Myocyte (in vitro differentiated cells): ENCODE data around the gene NOP53. TPM values are rescaled to one million over a fixed set of nuclear protein-coding genes. Genes with fewer than 3 reads are reported as not detected.
"Not testable (repeated sequence)": the region's sequence is repeated elsewhere in the genome, so short reads cannot be mapped to it uniquely, and the experiment has no call there.

Source experiments
- DNase-seq: peaks from one replicate; pipeline ENCODE4 v3.0.0-alpha.2; 2012; ENCODE audit warnings: low read depth
- total RNA-seq: library from RNA; depleted of rRNA; stranded (reverse); fragments of >200 nt; gene quantifications from 2 replicates; pipeline ENCODE4 v1.2.3, GENCODE V29; 2014

NOP53 gene
- total RNA-seq, 1 donor from 2014 or later = 101 TPM

DNA sequence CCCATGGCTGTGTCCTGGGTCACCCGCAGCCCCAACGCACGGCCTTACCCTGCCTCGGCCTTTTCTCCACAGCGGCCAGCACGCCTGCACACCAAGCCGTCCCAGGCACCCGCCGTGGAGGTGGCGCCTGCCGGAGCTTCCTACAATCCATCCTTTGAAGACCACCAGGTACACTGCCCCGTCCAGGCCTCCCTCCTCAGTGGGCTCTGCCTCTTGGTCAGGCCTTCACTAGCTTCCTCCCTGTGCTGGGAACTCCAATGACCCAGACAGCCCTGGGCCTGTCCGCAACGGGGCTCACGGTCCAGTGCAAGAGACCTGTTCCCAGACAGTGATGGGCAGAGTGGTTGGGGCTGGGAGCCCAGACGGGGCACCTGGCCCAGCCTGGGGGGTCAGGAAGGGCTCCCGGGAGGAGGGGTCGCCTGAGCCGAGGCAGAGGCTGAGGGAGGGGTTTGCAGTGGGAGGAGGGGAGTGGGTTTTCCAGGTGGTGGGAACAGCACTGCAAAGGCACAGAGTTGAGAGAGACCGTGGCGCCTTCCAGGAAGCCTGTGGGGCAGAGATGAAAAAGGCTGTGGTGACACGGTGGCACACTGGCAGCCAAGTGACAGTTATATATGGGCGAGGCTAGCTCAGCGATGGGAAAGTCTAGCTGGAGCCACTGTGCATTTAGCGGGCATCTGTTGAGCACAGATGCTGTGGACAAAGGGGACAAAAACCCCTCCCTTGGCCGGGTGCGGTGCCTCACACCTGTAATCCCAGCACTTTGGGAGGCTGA is 7.3 kb downstream of the NOP53 start:
- DNase-seq = no peak

GRCh38 chr19:47754206-47755064 is 9.1 kb downstream of the NOP53 start:
- DNase-seq = no peak

GRCh38 chr19:47755065-47755761 is 9.9 kb downstream of the NOP53 start:
- no peak for DNase-seq

- no peak for DNase-seq
Observed at GRCh38 chr19:47755762-47756626, 10.6 kb downstream of the NOP53 start.

DNA sequence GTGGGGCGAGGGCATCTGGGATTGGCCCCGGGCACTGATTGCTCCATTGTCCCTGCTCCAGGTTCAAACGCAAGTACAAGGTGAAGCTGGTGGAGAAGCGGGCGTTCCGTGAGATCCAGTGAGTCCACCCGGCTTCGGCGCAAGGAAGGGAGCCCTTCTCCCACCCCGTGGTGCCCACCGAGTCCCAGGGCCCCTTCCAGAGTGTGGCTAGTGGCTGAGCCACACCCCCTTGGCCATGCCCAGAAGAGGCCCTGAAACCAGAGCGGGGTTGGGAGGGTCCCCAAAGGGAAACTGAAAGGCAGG is 11.2 kb downstream of the NOP53 start:
- DNase-seq = no peak

GRCh38 chr19:47756953-47757608 is 11.7 kb downstream of the NOP53 start:
- no peak for DNase-seq

- no peak for DNase-seq
Observed at GRCh38 chr19:47757617-47758442, 12.5 kb downstream of the NOP53 start.

DNA sequence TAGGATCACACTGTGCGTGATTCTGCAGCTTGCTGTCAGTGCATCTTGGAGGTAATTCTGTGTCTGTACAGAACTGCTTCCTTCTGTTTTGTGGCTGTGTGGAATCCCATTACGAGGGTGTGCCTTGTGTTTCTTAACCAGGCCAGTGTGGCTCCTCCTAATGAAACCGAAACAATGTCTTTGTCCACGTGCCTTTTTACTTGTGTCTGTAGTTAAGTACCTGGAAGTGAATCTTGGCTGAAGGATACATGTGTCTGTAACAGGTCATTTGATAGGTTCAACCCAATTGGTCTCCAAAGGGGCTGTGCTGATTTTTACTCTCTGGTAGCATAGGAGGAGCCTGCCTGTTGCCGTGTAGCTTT is 13.1 kb downstream of the NOP53 start:
- DNase-seq = no peak

DNA sequence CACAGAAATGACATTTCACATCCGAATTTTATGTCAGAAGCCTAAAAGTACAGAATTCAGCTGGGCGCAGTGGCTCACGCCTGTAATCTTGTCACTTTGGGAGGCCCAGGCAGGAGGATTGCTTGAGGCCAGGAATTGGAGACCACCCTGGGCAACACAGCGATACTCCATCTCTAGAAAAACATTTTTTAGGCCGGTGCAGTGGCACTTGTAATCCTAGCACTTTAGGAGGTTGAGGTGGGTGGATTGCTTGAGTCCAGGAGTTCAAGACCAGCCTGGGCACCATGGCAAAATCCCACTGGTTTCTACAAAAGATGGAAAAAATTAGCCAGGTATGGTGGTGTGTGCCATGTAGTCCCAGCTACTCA is 15.3 kb downstream of the NOP53 start:
- no peak for DNase-seq

DNA sequence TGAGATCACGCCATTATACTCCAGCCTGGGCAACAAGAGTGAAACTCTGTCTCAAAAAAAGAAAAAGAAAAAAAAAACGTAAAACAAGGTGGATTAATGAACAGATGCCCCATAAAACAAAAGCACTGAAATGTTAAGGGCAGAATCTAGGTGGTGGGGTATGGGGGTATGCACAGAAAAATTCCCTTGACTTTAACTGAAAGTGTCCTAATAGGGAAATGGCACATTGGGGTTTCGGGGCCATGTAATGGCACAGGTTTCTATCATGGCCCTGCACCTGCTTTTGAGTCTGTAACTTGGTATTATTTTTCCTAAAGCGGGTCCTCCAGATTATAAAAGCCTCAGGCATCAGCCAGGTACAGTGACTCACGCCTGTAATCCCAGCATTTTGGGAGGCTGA is 16.2 kb downstream of the NOP53 start:
- no peak for DNase-seq

GRCh38 chr19:47762151-47762550 is 16.8 kb downstream of the NOP53 start:
- DNase-seq = no peak

GRCh38 chr19:47762615-47763308 is 17.4 kb downstream of the NOP53 start:
- DNase-seq = no peak

- not testable (repeated sequence) for DNase-seq
Observed at GRCh38 chr19:47764705-47765104, 19.4 kb downstream of the NOP53 start.

- peak; percentile 75 for DNase-seq
Observed at GRCh38 chr19:47765523-47766358, 20.4 kb downstream of the NOP53 start.

- DNase-seq = no peak
Observed at GRCh38 chr19:47766359-47766620, 20.9 kb downstream of the NOP53 start.

DNA sequence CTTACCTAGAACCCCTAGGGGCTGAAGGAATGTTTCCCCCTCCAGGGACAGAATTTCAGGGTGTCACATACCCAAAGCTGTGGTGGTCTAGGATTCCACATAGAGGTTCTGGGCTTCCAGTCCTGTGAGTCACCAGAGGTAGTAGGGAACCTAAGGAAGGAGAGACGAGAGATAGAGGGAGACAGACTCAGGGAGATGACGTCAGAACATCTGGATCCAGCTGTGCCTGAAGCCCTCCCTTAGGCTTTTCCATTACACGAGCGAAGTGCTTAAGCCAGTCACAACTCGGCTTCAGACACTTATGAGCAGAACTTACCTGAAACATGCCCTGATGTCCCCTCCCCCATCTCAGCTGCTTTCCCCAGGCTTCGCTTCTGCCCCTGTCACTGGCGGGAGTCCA is 21.3 kb downstream of the NOP53 start:
- DNase-seq = no peak

DNA sequence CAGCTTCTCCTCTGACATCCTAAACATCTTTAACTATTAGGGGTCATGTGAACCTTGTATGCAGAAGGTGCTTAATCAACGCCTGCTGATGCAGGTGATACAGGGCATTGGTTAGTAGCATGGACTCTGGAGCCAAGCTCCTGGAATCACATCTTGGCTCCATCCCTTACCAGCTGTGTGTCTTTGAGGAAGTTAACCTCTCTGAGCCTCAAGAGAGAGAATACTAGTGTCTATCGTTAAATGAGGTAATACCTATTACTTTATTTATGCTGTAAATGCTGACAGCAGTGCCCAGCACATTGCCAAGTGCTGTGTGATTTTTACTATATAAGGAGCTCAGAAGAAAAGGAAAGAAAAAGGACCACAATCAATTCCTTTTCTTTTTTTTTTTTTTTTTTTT is 22.0 kb downstream of the NOP53 start:
- no peak for DNase-seq

DNA sequence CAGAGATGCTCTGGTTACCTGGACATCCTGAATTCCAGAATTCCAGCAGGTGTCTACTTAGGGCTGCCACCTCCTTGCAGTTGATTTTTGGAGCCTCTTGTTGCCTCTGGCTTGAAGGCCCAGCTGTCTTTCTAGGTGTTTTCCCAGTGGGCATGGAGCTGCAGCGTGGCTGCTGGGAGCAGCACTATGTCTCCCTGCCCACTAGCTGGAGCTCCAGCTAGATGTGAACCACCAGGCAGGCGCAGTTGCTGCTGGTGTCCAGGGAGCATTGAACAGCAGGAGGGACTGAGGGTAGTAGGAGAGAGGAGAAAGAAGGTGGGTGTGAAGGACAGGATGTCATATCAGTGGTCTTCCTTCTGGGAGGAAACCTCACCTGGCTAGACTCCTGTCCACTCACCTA is 23.3 kb downstream of the NOP53 start:
- DNase-seq = peak; percentile 37

GRCh38 chr19:47769534-47769933 is 24.2 kb downstream of the NOP53 start:
- DNase-seq = no peak
